K562 (cell line): ENCODE data around the gene DDRGK1. TPM values are rescaled to one million over a fixed set of nuclear protein-coding genes. Genes with fewer than 3 reads are reported as not detected.

Source experiments
- BRD9 ChIP-seq: fragments of 450-650 bp; IDR thresholded peaks from 2 replicates; pipeline ENCODE4 v1.6.1; 2018; ENCODE audit warnings: low read depth; ENCODE audit not compliant: partially characterized antibody
- ETS1 ChIP-seq: conservative IDR thresholded peaks from 2 replicates; pipeline ENCODE4 v1.6.1; 2011; ENCODE audit warnings: low read depth, mild to moderate bottlenecking, low read length; ENCODE audit not compliant: control insufficient read depth
- JUN ChIP-seq, 2 experiments: sonication (generic) in 1 of 2; formaldehyde crosslinking in 1 of 2; IDR thresholded peaks; 2 replicates each; pipeline versions ENCODE4 v1.6.1 to v1.8.0; 2012 to 2022; ENCODE audit warnings: borderline replicate concordance in 2 of 2, mild to moderate bottlenecking in 2 of 2, improper control_type of control experiment in 1 of 2, low read depth in 1 of 2, low read length in 1 of 2, missing genetic modification reagents in 1 of 2
- MAFK ChIP-seq: IDR thresholded peaks from 2 replicates; pipeline ENCODE4 v1.6.1; 2011; ENCODE audit warnings: low read length, improper control_type of control experiment
- NFXL1 ChIP-seq: fragments of 450-650 bp; formaldehyde crosslinking; IDR thresholded peaks from 2 replicates; pipeline ENCODE4 v1.4.0; 2021; ENCODE audit warnings: mild to moderate bottlenecking
- OTX1 ChIP-seq: fragments of 450-650 bp; formaldehyde crosslinking; IDR thresholded peaks from 2 replicates; pipeline ENCODE4 v1.4.0; 2022; ENCODE audit warnings: mild to moderate bottlenecking
- RERE ChIP-seq: sonication (generic); formaldehyde crosslinking; IDR thresholded peaks from 2 replicates; pipeline ENCODE4 v1.8.0; 2023; ENCODE audit warnings: missing genetic modification reagents, mild to moderate bottlenecking, borderline replicate concordance
- RFX7 ChIP-seq: fragments of 250-450 bp; sonication (Bioruptor Pico); IDR thresholded peaks from 2 replicates; pipeline ENCODE4 v1.5.1; 2021; ENCODE audit warnings: mild to moderate bottlenecking
- THAP7 ChIP-seq: fragments of 250-450 bp; sonication (Bioruptor Pico); IDR thresholded peaks from 2 replicates; pipeline ENCODE4 v1.5.0; 2021
- ZNF407 ChIP-seq: fragments of 450-650 bp; IDR thresholded peaks from 2 replicates; pipeline ENCODE4 v1.6.1; 2016; ENCODE audit warnings: low read depth
- ZNF408 ChIP-seq: fragments of 250-450 bp; sonication (Bioruptor Pico); IDR thresholded peaks from 2 replicates; pipeline ENCODE4 v1.4.0; 2020; ENCODE audit warnings: low read depth, mild to moderate bottlenecking, moderate library complexity
- polyA plus RNA-seq, 8 experiments: library from polyadenylated mRNA; depleted of rRNA in 4 of 8; stranded (reverse) in 5 of 8; unstranded in 3 of 8; fragments of >200 nt; fragmentation: Nextera tagmentation in 2 of 8; fragmentation: Illumina TruSeq in 1 of 8; extraction: Ambion mirVana in 2 of 8; extraction: Trizol in 1 of 8; gene quantifications; 2 replicates each; pipeline versions ENCODE4 v1.2.1 to v1.2.3, GENCODE V29; 2011 to 2014; ENCODE audit warnings: inconsistent platforms in 1 of 8, missing spikeins in 1 of 8
- total RNA-seq, 7 experiments: library from RNA; depleted of rRNA in 6 of 7; stranded (reverse); fragments of >200 nt in 6 of 7; fragmentation: Illumina TruSeq in 2 of 7; extraction: Trizol in 2 of 7; gene quantifications; 2 replicates each; pipeline versions ENCODE4 v1.2.1 to v1.2.3, GENCODE V29; 2011 to 2021; ENCODE audit warnings: low replicate concordance in 1 of 7

DDRGK1 gene
- total and polyA plus RNA-seq, 9 of the 15 experiments (the other 6 are each of a cell fraction or from before 2014, with no cell fraction given) = 2.3 to 54.4 (median 29.1) TPM

GRCh38 chr20:3172933-3173609, 31.4 kb downstream of the DDRGK1 start, which contains the start of gene LZTS3 (continued):
- TF ChIP-seq JUN (IDR thresholded peaks at IDR 0.05; ENCODE audit: borderline replicate concordance, low read depth, low read length) (peak; percentile 60; the same call in 1 of the 2 replicates), JUN (CRISPR knock-in tag; IDR thresholded peaks at IDR 0.05; ENCODE audit: borderline replicate concordance) (peak; percentile 93; the same call in 1 of the 2 replicates), THAP7 (no peak), NFXL1 (CRISPR knock-in tag) (no peak), ZNF408 (no peak), BRD9 (no peak), OTX1 (CRISPR knock-in tag) (no peak), RERE (CRISPR knock-in tag) (peak; percentile 90), RFX7 (CRISPR knock-in tag) (no peak), ETS1 (no peak), ZNF407 (no peak), MAFK (no peak)
